Hindlimb muscle (tissue), 1 donor: Measurements from ENCODE around the gene POLR1D. TPM values are rescaled to one million over a fixed set of nuclear protein-coding genes. Genes with fewer than 3 reads are reported as not detected.

Experiments used
- DNase-seq: peaks from one replicate; pipeline ENCODE4 v3.0.0-alpha.2; 2013
- polyA plus RNA-seq: library from polyadenylated mRNA; unstranded; fragments of 120-200 nt; gene quantifications from one replicate; pipeline ENCODE4 v1.2.1, GENCODE V29; 2013; ENCODE audit not compliant: insufficient read length

The POLR1D gene
- polyA plus RNA-seq, 1 donor: 138 TPM

- DNase-seq: no peak
Measured at GRCh38 chr13:27641711-27642502, 20.2 kb downstream of the POLR1D start.

- no peak for DNase-seq
Measured at GRCh38 chr13:27643334-27644132, 21.8 kb downstream of the POLR1D start.

DNA sequence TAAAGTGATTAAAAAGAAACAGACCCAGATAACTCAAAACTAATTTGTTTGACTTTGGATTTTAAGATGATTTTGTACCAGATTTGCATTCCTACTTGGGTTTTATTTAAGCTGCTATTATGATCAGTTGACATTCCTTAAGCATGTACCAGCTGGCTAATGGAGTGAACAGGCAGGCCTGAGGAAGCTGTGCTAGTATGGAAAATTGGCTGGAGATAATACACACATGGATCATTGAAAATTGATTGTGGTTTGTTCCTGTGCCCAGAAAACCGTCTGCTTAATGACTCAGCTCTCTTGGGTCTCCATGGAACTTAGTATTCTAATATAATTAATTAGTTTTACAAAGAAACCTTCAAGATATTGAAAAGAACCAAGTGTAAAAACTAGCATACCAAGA, 22.6 kb downstream of the POLR1D start:
- peak; percentile 44 for DNase-seq

- no peak for DNase-seq
Measured at GRCh38 chr13:27650312-27650711, 28.6 kb downstream of the POLR1D start.

- DNase-seq: no peak
Measured at GRCh38 chr13:27654059-27654458, 32.4 kb downstream of the POLR1D start.

DNA sequence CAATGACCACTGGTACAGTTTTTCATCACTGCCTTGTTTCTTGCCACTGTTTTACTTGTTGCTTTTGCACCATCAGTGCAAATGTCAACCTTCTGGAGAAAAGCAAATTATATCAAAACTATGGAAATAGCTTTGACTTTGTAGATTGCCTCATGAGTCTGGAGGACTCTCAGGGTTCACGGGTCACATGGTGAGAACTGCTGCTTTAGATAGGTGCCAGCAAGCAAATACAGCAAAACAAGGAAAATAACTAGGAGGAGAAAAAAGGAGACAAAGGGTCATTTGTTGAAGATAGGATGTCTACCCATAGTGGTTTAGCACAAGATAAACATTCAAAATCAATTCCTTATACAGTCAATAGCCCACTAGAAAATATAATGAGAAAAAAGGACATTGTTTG, 33.1 kb downstream of the POLR1D start:
- DNase-seq: no peak

- DNase-seq: no peak
Measured at GRCh38 chr13:27657724-27658123, 36.0 kb downstream of the POLR1D start.

DNA sequence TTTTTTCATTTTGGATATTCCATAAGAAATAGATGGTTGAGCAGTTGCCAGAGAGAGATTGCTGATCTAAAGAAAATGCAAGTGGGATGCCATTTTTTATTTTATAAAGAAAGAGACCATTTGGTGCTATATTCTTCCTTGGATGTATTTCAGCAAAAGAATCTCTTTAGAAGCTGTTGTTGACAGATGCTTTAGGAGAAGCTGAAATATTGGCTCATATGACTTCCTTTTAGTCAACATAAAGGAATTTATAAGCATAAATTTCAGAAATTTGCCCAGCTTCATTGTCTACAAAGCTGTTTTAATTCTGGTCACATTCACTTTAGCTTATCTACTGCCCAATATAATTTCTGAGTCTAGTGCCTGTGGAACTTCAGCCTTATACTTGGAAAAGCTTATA, 36.9 kb downstream of the POLR1D start:
- DNase-seq: no peak

- DNase-seq: no peak
Measured at GRCh38 chr13:27659145-27659865, 37.6 kb downstream of the POLR1D start.

DNA sequence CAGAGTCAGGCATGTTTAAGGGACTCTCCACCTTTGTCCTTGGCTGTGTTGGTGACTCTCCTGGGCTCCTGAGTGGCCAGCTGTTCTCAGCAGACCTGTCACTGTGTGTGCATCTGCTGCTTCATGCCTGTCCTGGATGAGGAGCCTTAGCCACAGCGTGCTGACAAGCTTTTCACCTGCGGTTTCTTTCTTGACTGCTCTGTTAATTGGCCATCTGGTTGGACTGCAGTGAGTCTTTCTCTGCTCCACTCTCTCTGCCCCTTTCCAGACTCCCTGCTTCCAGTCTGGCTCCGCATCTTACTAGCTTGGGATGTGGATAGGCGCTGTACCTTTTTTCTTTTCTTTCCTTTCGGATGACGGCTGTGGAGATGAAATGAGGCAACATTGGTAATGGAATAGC, 38.8 kb downstream of the POLR1D start:
- no peak for DNase-seq

DNA sequence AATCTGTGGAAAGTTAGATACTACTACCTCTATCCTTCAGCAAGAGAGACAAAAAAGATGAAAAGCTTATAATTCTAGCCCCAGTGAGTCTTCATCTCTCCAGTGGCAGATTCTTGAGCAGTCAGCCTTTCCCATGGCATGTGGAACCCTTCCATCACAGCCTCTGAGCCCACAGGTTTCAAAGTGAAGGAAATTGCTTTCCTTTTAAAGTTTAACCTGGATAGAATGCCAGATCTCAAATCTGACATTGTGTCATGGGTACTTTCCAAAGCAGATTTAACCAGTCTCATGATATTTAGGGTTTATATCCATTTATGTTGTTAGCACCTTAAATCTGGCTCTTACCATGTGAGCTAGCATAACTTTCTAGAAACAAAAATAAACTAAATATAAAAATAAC, 39.3 kb downstream of the POLR1D start:
- DNase-seq: no peak

GRCh38 chr13:27662738-27663470, 41.2 kb downstream of the POLR1D start:
- no peak for DNase-seq

- no peak for DNase-seq
Measured at GRCh38 chr13:27663947-27664346, 42.3 kb downstream of the POLR1D start.

DNA sequence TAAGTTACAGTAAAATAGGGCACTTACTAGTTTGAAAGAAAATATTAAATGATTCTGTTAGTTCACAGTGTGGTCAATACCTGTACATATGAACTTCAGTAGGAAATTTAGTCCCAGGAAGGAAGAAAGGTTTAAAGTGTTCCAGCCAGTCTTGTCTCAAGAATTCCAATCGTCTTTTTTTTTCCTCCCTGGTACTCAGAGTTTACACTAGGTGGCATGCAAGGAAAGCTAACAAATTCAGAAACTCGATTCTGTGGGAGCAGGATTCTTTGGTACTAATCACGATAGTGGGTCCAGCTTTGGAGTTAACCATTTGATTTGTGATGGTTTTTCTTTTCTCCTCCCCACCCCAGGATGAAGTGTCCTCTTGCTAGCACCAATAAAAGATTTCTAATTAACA, 43.6 kb downstream of the POLR1D start:
- no peak for DNase-seq

GRCh38 chr13:27665761-27666160, 44.1 kb downstream of the POLR1D start:
- DNase-seq: no peak

DNA sequence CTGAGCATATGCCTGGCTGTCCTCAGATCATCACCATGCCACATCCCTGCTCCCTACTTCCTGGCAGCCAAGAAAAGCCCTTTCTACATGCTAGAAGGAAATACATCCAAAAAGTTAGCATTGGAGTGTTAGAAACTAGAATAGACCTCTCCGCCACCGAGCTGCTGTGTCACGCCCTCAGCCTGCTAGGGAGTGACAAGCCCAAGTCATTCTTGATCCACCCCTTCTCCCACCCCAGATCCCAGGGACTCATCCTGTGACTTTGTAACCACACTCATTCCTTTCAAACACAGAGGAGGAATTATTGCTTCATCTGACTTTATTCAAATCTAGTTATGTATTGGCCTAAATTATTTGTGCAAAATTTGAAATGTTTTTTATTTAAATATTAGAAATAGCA, 45.3 kb downstream of the POLR1D start:
- DNase-seq: no peak

DNA sequence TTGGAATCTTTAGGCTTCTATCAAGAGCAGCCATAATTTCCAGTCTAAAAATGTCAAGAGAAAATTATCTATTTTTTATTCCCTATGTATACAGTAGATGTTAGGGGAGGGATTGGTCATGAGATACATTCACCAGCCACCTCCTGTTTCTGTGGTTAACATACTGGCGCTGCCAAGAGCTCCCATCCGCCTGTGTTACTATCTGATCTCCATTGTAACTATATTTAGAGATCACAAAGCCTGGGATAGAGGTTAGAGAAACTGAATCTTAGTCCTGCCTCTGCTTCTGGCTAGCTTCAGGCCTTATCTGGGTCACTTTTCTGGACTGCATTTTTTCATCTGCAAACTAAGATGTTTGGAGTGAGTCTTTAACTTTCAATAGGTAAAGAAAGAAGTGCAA, 46.3 kb downstream of the POLR1D start:
- no peak for DNase-seq

DNA sequence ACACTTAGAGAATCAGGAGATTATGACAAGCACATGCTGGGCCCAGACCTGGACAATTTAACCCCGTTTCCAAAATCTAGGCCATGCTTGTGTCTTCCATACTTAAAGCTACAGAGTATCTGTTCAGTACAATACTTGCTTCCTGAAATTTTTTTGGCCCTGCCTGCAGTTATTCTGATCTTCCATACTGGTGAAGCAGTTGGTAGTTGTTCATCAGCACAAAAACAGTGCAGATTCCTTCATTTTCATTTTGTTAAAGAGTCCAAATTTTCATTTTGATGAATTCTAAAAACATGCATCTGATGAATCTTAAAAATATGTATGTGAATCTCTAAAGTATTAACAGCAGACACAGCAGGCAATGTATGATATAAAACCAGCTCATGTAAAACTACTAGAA, 49.2 kb downstream of the POLR1D start:
- DNase-seq: no peak

- DNase-seq: no peak
Measured at GRCh38 chr13:27672025-27672424, 50.3 kb downstream of the POLR1D start.
